HEK293T (cell line): ENCODE measurements around the gene CPA3.

ENCODE experiments used
- BHLHE40 ChIP-seq: fragments of 450-650 bp; IDR thresholded peaks from 2 replicates; pipeline ENCODE4 v1.6.1; 2016; ENCODE audit warnings: mild to moderate bottlenecking, moderate library complexity, borderline replicate concordance
- ELF4 ChIP-seq: fragments of 450-650 bp; IDR thresholded peaks from 2 replicates; pipeline ENCODE4 v1.6.1; 2017; ENCODE audit warnings: antibody characterized with exemption
- FOXA1 ChIP-seq: fragments of 450-650 bp; IDR thresholded peaks from 2 replicates; pipeline ENCODE4 v1.6.1; 2016; ENCODE audit warnings: mild to moderate bottlenecking
- FOXK2 ChIP-seq: fragments of 450-650 bp; IDR thresholded peaks from 2 replicates; pipeline ENCODE4 v1.6.1; 2016; ENCODE audit warnings: mild to moderate bottlenecking
- FOXM1 ChIP-seq: fragments of 450-650 bp; IDR thresholded peaks from 2 replicates; pipeline ENCODE4 v1.6.1; 2017; ENCODE audit warnings: mild to moderate bottlenecking, borderline replicate concordance
- HDGF ChIP-seq: fragments of 450-650 bp; IDR thresholded peaks from 2 replicates; pipeline ENCODE4 v1.6.1; 2017; ENCODE audit warnings: antibody characterized with exemption, borderline replicate concordance
- L3MBTL2 ChIP-seq: fragments of 450-650 bp; conservative IDR thresholded peaks from 2 replicates; pipeline ENCODE4 v1.6.1; 2016; ENCODE audit warnings: mild to moderate bottlenecking
- LEF1 ChIP-seq: fragments of 450-650 bp; IDR thresholded peaks from 2 replicates; pipeline ENCODE4 v1.6.1; 2017; ENCODE audit warnings: mild to moderate bottlenecking, borderline replicate concordance
- NFRKB ChIP-seq: fragments of 450-650 bp; IDR thresholded peaks from 2 replicates; pipeline ENCODE4 v1.6.1; 2016; ENCODE audit warnings: mild to moderate bottlenecking, moderate library complexity
- PKNOX1 ChIP-seq: fragments of 450-650 bp; IDR thresholded peaks from 2 replicates; pipeline ENCODE4 v1.6.1; 2016
- SP1 ChIP-seq: fragments of 450-650 bp; IDR thresholded peaks from 2 replicates; pipeline ENCODE4 v1.6.1; 2017
- SUZ12 ChIP-seq: fragments of 450-650 bp; IDR thresholded peaks from 2 replicates; pipeline ENCODE4 v1.6.1; 2016; ENCODE audit warnings: mild to moderate bottlenecking
- TARDBP ChIP-seq: fragments of 450-650 bp; IDR thresholded peaks from 2 replicates; pipeline ENCODE4 v1.6.1; 2016
- ZNF384 ChIP-seq: fragments of 450-650 bp; IDR thresholded peaks from 2 replicates; pipeline ENCODE4 v1.6.1; 2016

- TF ChIP-seq HDGF (no peak), SP1 (no peak), PKNOX1 (no peak), ZNF384 (no peak), FOXM1 (no peak), ELF4 (no peak), FOXK2 (no peak), BHLHE40 (no peak), SUZ12 (no peak), FOXA1 (no peak), NFRKB (no peak), TARDBP (no peak), L3MBTL2 (no peak), LEF1 (no peak)
Measured at GRCh38 chr3:148866261-148866660, 1.2 kb downstream of the CPA3 start.
